Psoas muscle (tissue), 8 donors: Measurements from ENCODE around the gene LTBP1. TPM values are rescaled to one million over a fixed set of nuclear protein-coding genes. Genes with fewer than 3 reads are reported as not detected.

Experiments
- ATAC-seq, 4 donors: fragments of 200-7000 bp; cut with Tn5 transposase; one replicate each; pipeline ENCODE4 v1.9.1; 2020; ENCODE audit warnings: moderate library complexity in 3 of 4, mild to moderate bottlenecking in 2 of 4
- DNase-seq, 2 donors: peaks; one replicate each; pipeline ENCODE4 v3.0.0-alpha.2; 2020
- H3K27ac ChIP-seq: fragments of 200-600 bp; one replicate; pipeline ENCODE4 v1.8.0; 2022
- H3K27me3 ChIP-seq, 3 donors: fragments of 200-600 bp in 1 of 3; one replicate each; pipeline versions ENCODE4 v1.6.1 to v1.8.0; 2013 to 2022; ENCODE audit warnings: low read length in 2 of 3, mild to moderate bottlenecking in 2 of 3, moderate library complexity in 1 of 3; ENCODE audit not compliant: insufficient read depth in 3 of 3
- H3K36me3 ChIP-seq, 2 donors: fragments of 200-600 bp in 1 of 2; one replicate each; pipeline versions ENCODE4 v1.6.1 to v1.8.0; 2013 to 2022; ENCODE audit warnings: low read depth in 1 of 2, mild to moderate bottlenecking in 1 of 2, moderate library complexity in 1 of 2; ENCODE audit not compliant: insufficient read depth in 1 of 2
- H3K4me1 ChIP-seq: fragments of 200-600 bp; one replicate; pipeline ENCODE4 v1.8.0; 2022
- H3K4me3 ChIP-seq: fragments of 200-600 bp; one replicate; pipeline ENCODE4 v1.8.0; 2022; ENCODE audit warnings: mild to moderate bottlenecking
- H3K9me3 ChIP-seq: fragments of 200-600 bp; one replicate; pipeline ENCODE4 v1.8.0; 2022
- CTCF ChIP-seq: fragments of 200-600 bp; IDR thresholded peaks from one replicate; pipeline ENCODE4 v1.8.0; 2022; ENCODE audit warnings: antibody characterized with exemption
- WGBS, 3 donors: extraction: QIAGEN DNeasy Blood & Tissue Kit; methylation state at CpG; one replicate each; pipeline versions ENCODE4 v1.1.6 to v1.1.7; 2013; 5-methylcytosine and 5-hydroxymethylcytosine counted together
- intact Hi-C, 2 donors: fragments of 100-400 bp; cut with DNase I; formaldehyde crosslinking; loops; one replicate each; pipeline versions ENCODE4 v1.11.0 to v1.14.2; 2022
- polyA plus RNA-seq, 3 donors: library from polyadenylated mRNA; stranded (reverse); fragments of 200-250 nt; gene quantifications; one replicate each; pipeline ENCODE4 v1.2.3, GENCODE V29; 2013
- total RNA-seq, 4 donors: library from RNA; stranded (reverse); fragmentation: NEBNext Ultra II Directional in 2 of 4; extraction: Animal tissue kit (Norgen Biotek cat#: 25700) in 2 of 4; gene quantifications; one replicate each; pipeline versions ENCODE4 v1.2.1 to v1.2.4, GENCODE V29; 2021 to 2023
- donor health status: healthy with polysubstance abuse.
- donor health status: DM: no; HTN: no; CAD: no; lungs with moderate emphysema.
- donor health status: Bipolar disorder and iron deficiency.
- donor health status: healthy.
- donor health status: DM: yes; HTN: yes; CAD: no.
- donor health status: DM: no; HTN: no; CAD: no.
- donor health status: DM: no; HTN: no; CAD: no.
- donor health status: DM: yes; HTN: yes; CAD: no.

Gene LTBP1
- total and polyA plus RNA-seq, 7 donors = 5.9 to 26.8 (median 9.5) TPM

GRCh38 chr2:33081691-33082090 lies 134.9 kb downstream of the LTBP1 start:
- Histone ChIP-seq H3K27me3 (no peaks in the 10 kb centered on the region), H3K4me3 (no peak overlapping the region), H3K27ac (no peak overlapping the region), H3K4me1 (peaks cover 10% of the 10 kb centered on the region), H3K36me3 (no peaks in the 10 kb centered on the region), H3K9me3 (no peaks in the 10 kb centered on the region)
- ATAC-seq = no peak
- TF ChIP-seq CTCF = no peak
- intact Hi-C loops = loop anchor here in 1 of 2 donors (5.0 kb wide), 1 partner anchor 36 kb away; no protein-coding TSS in a partner anchor
- no peak for DNase-seq
- WGBS, 3 donors = 66 to 82% (median 76%) methylated on average over 7 of the region's 7 CpGs

GRCh38 chr2:33083699-33084387 lies 137.1 kb downstream of the LTBP1 start:
- intact Hi-C loops = loop anchor here in 1 of 2 donors (5.0 kb wide), 1 partner anchor 33 kb away; no protein-coding TSS in a partner anchor
- Histone ChIP-seq H3K4me1 (peaks cover 10% of the 10 kb centered on the region), H3K27ac (no peak overlapping the region)

GRCh38 chr2:33084433-33084832 lies 137.7 kb downstream of the LTBP1 start:
- no peak for TF ChIP-seq CTCF
- no peak overlapping the region for H3K27ac ChIP-seq
- H3K36me3 ChIP-seq = no peaks in the 10 kb centered on the region
- H3K27me3 ChIP-seq = no peaks in the 10 kb centered on the region
- H3K4me3 ChIP-seq = no peak overlapping the region
- intact Hi-C loops = loop anchor here in 1 of 2 donors (5.0 kb wide), 1 partner anchor 33 kb away; no protein-coding TSS in a partner anchor
- WGBS, 3 donors = 81 to 86% (median 85%) methylated on average over 7 of the region's 7 CpGs
- peaks cover 10% of the 10 kb centered on the region for H3K4me1 ChIP-seq
- no peak for ATAC-seq
- no peak for DNase-seq
- H3K9me3 ChIP-seq = no peaks in the 10 kb centered on the region

More at GRCh38 chr2:33083699-33084387, 137.1 kb downstream of the LTBP1 start:
- Histone ChIP-seq H3K4me3 (no peak overlapping the region), H3K27me3 (no peaks in the 10 kb centered on the region), H3K9me3 (no peaks in the 10 kb centered on the region), H3K36me3 (no peaks in the 10 kb centered on the region)
- DNase-seq (no peak), ATAC-seq (no peak)
- no peak for TF ChIP-seq CTCF
- WGBS, 3 donors = 73 to 78% (median 73%) methylated on average over 6 of the region's 6 CpGs

- Histone ChIP-seq H3K9me3 (no peaks in the 10 kb centered on the region), H3K4me3 (no peak overlapping the region), H3K36me3 (no peaks in the 10 kb centered on the region), H3K27me3 (no peaks in the 10 kb centered on the region), H3K4me1 (peaks cover 10% of the 10 kb centered on the region), H3K27ac (no peak overlapping the region)
- intact Hi-C loops = loop anchor here in 1 of 2 donors (5.0 kb wide), 1 partner anchor 313 kb away; no protein-coding TSS in a partner anchor
- DNase-seq = no peak
- WGBS, 3 donors = 78 to 92% (median 82%) methylated on average over 1 of the region's 1 CpG
- no peak for TF ChIP-seq CTCF
- peak in 2 of 4 donors; percentile 11 to 27 for ATAC-seq
These were observed 138.9 kb downstream of the LTBP1 start for GRCh38 chr2:33085646-33086045.
